ENCODE data around the gene HGFAC. TPM values are rescaled to one million over a fixed set of nuclear protein-coding genes. Genes with fewer than 3 reads are reported as not detected.

HGFAC gene
- total RNA-seq, 8 experiments from 2014 or later: 0.42 to 2.5 (median 1.8) TPM; not detected in 2

DNA sequence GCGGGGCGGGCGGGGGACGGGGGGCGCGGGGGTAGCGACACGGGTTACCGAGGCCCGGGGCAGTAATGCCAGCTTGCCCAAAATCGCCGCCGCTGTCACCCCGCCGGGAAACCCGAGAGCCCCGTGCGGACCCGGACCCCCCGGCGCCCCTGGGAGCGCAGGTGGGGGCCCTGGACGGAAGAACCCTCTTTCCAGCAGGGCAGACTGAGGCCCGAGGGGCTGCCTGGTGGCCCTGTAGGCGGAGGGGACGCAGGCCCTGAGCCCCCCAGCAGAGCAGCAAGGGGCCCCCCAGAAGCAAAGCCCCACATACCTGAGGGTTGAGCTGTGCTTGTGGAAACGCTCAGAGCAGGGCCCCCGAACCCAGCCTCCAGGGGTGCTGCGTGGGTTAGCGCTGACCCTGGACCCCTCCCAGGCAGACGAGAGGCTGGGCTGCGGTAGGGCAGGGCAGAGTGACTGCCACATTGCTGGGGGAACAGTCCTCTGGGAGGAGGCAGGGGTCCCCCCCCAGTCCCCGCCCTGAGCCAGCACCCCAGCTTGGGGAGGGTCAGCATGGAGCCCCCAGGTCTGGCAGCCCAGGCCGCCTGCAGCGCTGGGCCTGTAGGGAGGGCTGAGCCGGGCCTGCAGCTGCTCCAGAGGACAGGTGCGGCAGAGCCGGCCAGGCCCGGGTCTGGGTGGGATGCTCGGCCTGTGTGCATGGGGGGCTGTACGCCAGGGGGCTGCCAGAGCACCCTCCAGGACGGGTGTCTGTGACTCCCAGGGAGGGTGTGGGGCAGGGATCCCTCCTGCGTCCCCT, 22.0 kb downstream of the HGFAC start:
- in situ Hi-C loops (cut with MboI; ENCODE audit: low pct_unique_long_range_greater_than_20kb in 2 of 9, low sequenced_read_pairs in 9 of 9, unreplicated experiment in 9 of 9): no loop called here
- Histone ChIP-seq H3K4me3 (no peak overlapping the region), H3K4me1 (replicated peaks in 1 of 2) (peaks cover 19 to 29% of the 10 kb centered on the region in 2 donors), H3K27ac (no peak overlapping the region)
- ATAC-seq (replicated peaks in 6 of 8): peak in 3 of 8 experiments; percentile 1 to 4 (median 2)
- no CpG with 5 or more reads among the region's 43 CpGs for WGBS, 10 experiments

DNA sequence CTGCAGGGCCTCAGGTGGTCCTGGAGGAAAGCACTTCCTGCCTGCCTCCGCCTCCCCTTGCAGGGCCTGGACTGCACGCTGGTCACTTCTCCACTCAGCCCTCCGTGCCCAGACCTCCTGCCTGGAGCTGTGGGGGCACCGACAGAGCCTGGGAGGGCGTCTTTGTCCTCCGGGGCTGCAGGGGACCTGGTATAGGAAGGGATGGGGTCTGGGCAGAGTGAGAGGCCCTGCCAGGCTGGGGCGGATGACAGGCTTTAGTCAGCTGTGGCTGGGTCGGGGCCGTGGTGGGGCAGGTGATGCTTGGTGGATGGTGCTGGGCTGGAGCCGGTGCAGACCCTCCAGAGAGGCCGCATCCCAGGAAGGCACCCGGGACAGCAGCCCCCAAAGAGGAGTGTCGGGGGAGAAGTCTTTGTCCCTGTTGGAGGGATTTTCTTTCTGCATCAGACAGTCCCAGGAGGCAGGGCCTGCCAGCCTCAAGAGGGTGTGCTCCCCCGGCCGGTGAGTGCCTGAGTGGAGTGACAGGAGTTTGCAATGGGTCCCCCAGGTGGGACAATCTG, 22.7 kb downstream of the HGFAC start:
- Histone ChIP-seq H3K4me3 (no peak overlapping the region), H3K27ac (no peak overlapping the region), H3K4me1 (replicated peaks in 1 of 2) (peaks cover 19 to 29% of the 10 kb centered on the region in 2 donors)
- ATAC-seq (replicated peaks in 6 of 8): peak in 1 of 8 experiments; percentile 5
- whole genome bisulfite sequencing, 10 experiments: 60 to 100% (median 80%) methylated on average over 1 to 6 of the region's 15 CpGs; no CpG with 5 or more reads in 7 of the 10 experiments
- in situ Hi-C loops (cut with MboI; ENCODE audit: low pct_unique_long_range_greater_than_20kb in 2 of 9, low sequenced_read_pairs in 9 of 9, unreplicated experiment in 9 of 9): no loop called here

DNA sequence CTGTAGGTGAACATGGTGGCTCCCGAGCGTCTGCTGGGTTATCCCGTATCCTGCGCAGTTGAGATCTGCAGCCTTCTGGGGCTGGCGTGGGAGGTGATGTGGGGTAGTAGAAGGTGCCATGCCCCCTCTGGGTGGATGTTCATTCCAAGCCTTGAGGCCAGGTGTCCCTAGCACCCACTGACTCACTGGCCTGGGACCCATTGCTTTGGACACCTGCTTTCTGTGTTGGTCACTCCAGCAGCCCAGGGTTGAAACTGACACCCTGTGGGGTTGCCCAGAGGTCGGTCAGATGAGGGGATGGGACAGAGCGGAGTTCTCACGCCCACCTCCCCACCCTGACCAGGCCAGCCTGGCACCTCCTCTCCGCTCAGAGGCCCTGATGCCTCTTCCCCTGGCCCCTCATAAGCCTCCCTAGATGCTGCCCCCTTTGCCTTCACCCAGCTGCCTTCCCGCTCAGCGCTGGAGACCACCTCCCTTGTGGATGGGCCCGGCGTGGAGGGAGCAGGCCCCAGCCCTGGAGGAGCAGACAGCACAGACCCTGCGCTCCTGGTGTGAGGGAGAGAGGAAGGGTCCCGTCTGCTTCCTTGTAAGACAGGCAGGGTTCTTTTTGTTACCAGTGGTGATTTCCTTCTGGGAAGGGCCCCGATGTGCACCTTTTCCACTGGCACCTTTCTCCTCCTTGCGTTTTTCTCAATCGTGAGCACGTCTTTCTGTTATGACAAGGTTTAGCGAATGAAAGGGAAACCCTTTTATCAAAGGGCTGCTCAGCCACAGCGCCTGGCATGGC, 23.3 kb downstream of the HGFAC start:
- ATAC-seq (replicated peaks in 6 of 8): no peak
- Histone ChIP-seq H3K4me3 (no peak overlapping the region), H3K27ac (no peak overlapping the region), H3K4me1 (replicated peaks in 1 of 2) (peaks cover 22 to 29% of the 10 kb centered on the region in 2 donors)
- in situ Hi-C loops (cut with MboI; ENCODE audit: low pct_unique_long_range_greater_than_20kb in 2 of 9, low sequenced_read_pairs in 9 of 9, unreplicated experiment in 9 of 9): no loop called here
- WGBS, 10 experiments: 40 to 100% (median 91%) methylated on average over 2 to 6 of the region's 21 CpGs; no CpG with 5 or more reads in 2 of the 10 experiments

DNA sequence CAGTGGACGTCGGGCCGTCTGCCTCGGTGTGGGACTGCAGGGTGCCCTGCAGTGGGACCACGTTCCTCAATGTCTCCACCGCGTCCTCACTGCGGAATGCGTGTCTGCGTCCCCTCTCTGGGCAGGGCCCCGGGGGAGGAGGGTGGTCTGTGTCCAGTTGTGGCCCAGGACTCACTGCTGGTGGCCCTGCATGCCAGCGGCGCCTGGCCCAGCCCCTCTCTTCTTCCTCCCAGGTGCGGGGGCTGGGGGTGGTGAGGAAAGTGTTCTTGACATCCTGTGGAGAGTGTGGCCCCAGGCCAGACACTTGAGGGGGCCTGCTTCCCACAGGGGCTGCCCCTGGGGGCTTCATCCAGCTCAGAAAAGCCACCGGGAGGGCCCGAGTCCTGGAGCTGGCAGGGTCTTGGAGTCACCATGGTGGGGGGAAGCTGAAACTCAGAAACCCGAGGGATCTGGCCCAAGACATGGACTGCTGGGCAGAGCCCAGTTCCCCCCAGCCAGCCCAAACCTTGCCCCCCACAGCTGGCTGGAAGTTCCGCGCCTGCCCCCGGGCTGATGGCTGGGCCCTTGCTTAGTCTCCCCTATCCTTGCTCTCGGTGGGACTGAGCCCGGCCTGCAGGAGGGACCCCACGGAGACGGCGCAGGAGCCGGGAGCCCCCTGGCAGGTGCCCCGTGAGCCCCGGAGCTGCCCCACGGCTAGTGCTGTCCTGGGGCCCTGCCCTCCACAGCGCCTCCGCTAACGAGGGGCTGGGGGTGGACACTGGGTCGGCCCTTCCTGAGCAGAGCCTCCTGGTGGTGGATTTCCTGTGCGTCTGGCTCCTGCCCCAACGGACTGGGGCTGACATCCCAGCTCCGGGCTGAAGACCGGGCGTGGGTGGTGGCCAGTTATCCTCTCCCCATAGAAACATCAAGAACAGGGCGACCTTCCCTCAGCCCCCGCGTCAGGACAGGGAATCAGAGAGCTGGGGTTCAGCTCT, 24.2 kb downstream of the HGFAC start:
- in situ Hi-C loops (cut with MboI; ENCODE audit: low pct_unique_long_range_greater_than_20kb in 2 of 9, low sequenced_read_pairs in 9 of 9, unreplicated experiment in 9 of 9): no loop called here
- no peak for ATAC-seq (replicated peaks in 6 of 8)
- Histone ChIP-seq H3K4me1 (replicated peaks in 1 of 2) (peaks cover 22 to 29% of the 10 kb centered on the region in 2 donors), H3K4me3 (no peak overlapping the region), H3K27ac (no peak overlapping the region)
- WGBS, 10 experiments: 40 to 84% (median 72%) methylated on average over 3 to 6 of the region's 41 CpGs; no CpG with 5 or more reads in 7 of the 10 experiments

DNA sequence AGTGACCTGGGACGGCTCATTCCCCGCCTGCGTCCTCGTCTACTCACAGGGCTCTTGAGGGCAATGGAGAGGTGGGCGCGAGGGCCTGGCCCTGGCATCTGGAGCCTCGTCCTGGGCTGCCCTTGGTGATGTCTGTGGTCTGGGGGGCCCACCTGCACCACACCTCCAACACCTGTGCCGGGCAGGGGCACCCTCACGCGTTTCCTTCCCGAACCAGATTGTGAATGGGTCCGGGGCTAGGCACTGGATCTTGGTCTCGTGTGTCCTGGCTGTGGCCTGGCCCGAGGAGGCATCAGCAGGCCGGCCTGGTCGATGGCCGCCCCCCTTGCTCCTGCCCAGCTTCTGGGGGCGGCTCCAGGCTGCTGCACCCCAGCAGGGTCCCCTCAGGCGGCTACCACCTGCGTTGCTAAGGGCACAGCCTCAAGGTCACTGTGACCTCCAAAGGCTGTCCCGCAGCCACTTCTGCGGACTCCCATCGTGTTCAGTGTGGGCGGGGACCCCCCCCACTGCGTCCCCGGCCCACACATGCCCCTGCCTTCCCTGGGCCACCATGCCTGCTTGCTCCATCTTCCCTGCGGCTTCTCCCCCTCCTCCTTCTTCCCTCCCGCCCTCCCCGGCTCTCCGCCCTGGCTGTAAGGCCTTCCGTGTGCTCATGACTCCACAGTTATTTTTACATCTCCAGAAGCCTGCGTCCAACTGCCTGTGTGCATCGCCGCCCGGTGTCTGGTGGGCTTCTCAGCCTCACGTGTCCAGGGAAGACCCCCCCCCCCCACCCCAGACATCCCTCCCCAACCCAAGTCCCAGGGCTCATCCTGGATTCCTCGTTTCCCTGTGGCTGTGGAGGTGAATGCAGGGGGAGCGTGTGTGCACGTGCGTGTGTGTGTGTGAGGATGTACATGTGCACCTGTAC, 25.2 kb downstream of the HGFAC start:
- ATAC-seq (replicated peaks in 6 of 8): peak in 2 of 8 experiments; percentile 16 to 17
- peaks cover 19 to 29% of the 10 kb centered on the region in 2 donors for H3K4me1 ChIP-seq (replicated peaks in 1 of 2)
- WGBS, 10 experiments: 95 to 96% methylated on average over 4 of the region's 40 CpGs; no CpG with 5 or more reads in 8 of the 10 experiments
- H3K4me3 ChIP-seq: no peak overlapping the region
- in situ Hi-C loops (cut with MboI; ENCODE audit: low pct_unique_long_range_greater_than_20kb in 2 of 9, low sequenced_read_pairs in 9 of 9, unreplicated experiment in 9 of 9): no loop called here
- H3K27ac ChIP-seq: no peak overlapping the region

DNA sequence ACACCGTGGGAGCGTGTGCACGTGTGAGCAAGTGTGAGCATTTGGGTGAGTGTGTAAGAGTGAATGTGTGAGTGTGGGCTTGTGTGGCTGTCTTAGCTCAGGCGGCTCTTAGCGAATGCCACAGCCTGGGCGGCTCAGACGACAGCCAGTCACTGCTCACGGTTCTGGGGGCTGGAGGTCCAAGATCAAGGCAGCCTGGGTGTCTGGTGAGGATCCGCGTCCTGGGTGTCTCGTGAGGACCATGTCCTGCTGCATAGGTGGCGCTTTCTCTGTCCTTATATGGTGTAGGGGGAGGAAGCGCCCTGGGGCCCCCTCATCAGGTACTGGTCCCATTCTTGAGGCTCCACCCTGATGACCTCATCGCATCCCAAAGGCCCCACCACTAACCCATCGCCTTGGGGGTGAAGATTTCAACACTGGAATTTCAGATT, 25.8 kb downstream of the HGFAC start:
- H3K4me3 ChIP-seq: no peak overlapping the region
- WGBS, 10 experiments: 20 to 100% (median 93%) methylated on average over 1 to 3 of the region's 15 CpGs; no CpG with 5 or more reads in 5 of the 10 experiments
- in situ Hi-C loops (cut with MboI; ENCODE audit: low pct_unique_long_range_greater_than_20kb in 2 of 9, low sequenced_read_pairs in 9 of 9, unreplicated experiment in 9 of 9): no loop called here
- no peak overlapping the region for H3K27ac ChIP-seq
- ATAC-seq (replicated peaks in 6 of 8): no peak
- H3K4me1 ChIP-seq (replicated peaks in 1 of 2): peaks cover 19 to 22% of the 10 kb centered on the region in 2 donors

DNA sequence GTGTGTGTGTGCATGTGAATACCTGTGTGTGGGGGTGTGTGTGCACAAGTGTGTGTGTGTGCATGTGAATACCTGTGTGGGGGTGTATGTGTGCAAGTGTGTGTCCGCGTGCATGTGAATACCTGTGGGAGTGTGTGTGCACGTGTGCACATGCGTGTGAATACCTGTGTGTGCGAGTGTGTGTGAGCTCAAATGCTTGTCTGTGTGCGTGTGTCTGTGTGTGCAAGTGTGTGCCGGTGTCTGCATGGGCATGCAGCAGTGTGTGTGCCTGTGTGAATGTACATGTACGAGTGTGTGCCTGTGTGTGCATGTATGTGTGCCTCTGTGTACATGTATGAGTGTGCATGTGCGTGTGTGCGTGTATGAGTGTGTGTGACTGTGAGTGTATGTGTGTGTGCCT, 26.4 kb downstream of the HGFAC start:
- H3K4me3 ChIP-seq: no peak overlapping the region
- H3K4me1 ChIP-seq (replicated peaks in 1 of 2): peaks cover 15 to 17% of the 10 kb centered on the region in 2 donors
- ATAC-seq (replicated peaks in 6 of 8): no peak
- 40 to 100% (median 88%) methylated on average over 2 to 9 of the region's 10 CpGs; no CpG with 5 or more reads in 3 of the 10 experiments for WGBS, 10 experiments
- H3K27ac ChIP-seq: no peak overlapping the region
- in situ Hi-C loops (cut with MboI; ENCODE audit: low pct_unique_long_range_greater_than_20kb in 2 of 9, low sequenced_read_pairs in 9 of 9, unreplicated experiment in 9 of 9): no loop called here

DNA sequence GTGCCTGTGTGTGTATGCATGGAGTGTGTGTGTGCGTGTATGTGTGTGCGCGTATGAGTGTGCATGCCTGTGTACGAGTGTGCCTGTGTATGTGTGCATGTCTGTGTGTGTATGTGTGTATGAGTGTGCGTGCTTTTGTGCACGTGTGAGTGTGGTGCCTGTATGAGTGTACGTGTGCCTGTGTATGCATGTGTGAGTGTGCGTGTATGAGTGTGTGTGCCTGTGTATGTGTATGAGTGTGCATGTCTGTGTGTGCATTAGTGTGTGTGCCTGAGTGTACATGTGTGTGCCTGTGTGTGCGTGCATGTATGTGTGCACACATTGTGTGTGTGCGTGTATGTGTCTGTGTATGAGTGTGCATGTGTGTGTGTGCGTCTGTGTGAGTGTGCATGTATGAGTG, 27.0 kb downstream of the HGFAC start:
- 56 to 100% (median 92%) methylated on average over 1 to 8 of the region's 11 CpGs; no CpG with 5 or more reads in 3 of the 10 experiments for WGBS, 10 experiments
- no peak overlapping the region for H3K27ac ChIP-seq
- no peak overlapping the region for H3K4me3 ChIP-seq
- in situ Hi-C loops (cut with MboI; ENCODE audit: low pct_unique_long_range_greater_than_20kb in 2 of 9, low sequenced_read_pairs in 9 of 9, unreplicated experiment in 9 of 9): no loop called here
- H3K4me1 ChIP-seq (replicated peaks in 1 of 2): peaks cover 10 to 17% of the 10 kb centered on the region in 2 donors
- no peak for ATAC-seq (replicated peaks in 6 of 8)

DNA sequence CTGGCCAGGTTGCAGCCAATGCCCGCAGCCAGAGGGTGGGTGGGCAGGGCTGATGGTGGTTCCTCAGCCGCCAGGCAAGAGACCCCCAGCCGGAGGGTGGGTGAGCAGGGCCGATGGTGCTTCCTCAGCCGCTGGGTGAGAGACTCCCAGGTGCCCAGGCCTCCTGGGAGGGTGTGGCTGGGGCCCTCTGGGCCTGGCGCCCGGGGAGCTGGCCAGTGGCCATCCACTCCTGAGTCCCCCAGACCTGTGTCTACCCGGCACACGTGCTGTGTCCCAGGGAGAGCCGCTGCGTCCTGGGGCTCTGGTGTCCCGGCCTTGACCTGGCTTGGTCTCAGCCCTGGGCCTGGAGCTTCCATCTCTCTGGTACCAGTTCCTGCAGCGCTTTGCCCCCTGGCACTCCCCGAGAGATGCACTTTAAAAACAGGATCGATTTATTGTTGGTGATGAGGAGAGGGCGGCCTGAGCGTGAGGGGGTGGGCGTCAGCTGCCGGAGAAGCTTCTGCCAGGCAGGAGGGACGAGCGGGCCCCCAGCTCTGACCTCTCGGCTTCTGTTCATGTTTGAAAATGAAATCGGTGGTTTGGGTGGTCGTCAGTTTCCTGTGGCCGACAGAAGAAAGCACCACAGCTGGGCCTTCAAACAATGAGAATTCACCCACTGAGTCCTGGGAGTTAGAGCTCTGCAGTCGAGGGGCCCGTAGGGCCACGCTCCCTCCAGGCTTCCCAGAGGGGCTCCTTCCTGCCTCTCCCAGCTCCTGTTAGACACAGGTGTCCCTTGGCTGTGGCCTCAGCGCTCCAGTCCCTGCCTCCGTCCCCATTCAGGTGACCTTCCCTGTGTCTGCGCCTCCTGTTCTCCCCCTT, 27.8 kb downstream of the HGFAC start:
- 60 to 100% (median 78%) methylated on average over 1 to 13 of the region's 31 CpGs; no CpG with 5 or more reads in 4 of the 10 experiments for WGBS, 10 experiments
- Histone ChIP-seq H3K4me3 (no peak overlapping the region), H3K4me1 (replicated peaks in 1 of 2) (peaks cover 5 to 17% of the 10 kb centered on the region in 2 donors), H3K27ac (no peak overlapping the region)
- in situ Hi-C loops (cut with MboI; ENCODE audit: low pct_unique_long_range_greater_than_20kb in 2 of 9, low sequenced_read_pairs in 9 of 9, unreplicated experiment in 9 of 9): no loop called here
- no peak for ATAC-seq (replicated peaks in 6 of 8)

DNA sequence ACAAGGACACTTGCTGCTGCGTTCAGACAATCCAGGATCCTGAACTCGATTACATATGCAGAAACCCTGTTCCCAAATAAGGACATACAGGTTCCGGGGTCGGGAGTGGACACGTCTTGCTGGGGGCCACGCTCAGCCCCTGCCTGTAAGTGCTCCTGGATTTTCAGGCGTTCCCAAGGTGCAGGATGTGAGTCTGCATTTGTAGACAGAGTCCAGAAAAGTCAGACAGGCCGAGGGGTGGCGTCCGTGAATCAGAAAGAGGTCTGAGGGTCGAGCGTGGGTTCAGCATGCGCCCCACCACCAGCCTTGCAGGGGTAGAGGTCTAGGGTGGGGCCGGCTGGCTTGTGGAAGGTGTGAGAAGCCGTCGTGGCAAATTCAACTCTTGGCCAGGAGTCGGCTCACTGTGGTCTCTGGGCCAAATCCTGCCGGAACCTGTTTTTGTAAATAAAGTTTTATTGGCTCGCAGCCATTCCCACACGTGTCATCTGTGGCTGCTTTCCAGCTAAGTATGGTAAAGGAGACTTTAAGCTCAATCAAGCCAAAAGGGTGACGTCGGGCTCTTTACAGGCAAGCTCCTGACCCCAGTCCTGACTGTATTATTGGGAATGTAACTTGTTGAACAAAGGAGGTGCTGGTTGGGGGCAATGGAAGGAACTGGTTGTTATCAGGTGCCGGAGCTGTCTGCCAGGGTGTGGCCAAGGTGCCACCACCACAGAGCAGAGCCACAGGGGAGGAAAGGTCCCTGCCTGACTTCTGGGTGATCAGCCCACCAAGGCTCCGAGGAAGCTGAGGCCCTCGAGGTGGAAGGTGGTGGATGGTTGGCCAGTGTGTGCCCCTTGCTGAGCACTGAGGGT, 28.7 kb downstream of the HGFAC start:
- Histone ChIP-seq H3K4me3 (no peak overlapping the region), H3K4me1 (replicated peaks in 1 of 2) (peaks cover 5 to 17% of the 10 kb centered on the region in 2 donors), H3K27ac (no peak overlapping the region)
- 40 to 100% (median 75%) methylated on average over 1 to 9 of the region's 25 CpGs; no CpG with 5 or more reads in 3 of the 10 experiments for WGBS, 10 experiments
- in situ Hi-C loops (cut with MboI; ENCODE audit: low pct_unique_long_range_greater_than_20kb in 2 of 9, low sequenced_read_pairs in 9 of 9, unreplicated experiment in 9 of 9): no loop called here
- peak in 1 of 8 experiments; percentile 4 for ATAC-seq (replicated peaks in 6 of 8)

All from motor neuron (in vitro differentiated cells).